Activated naive CD8-positive, alpha-beta T cell treated with anti-CD3 and anti-CD28 coated beads, Interleukin-2, amount 10 ng/mL, durations not matched to agents 7 days and 5 days (primary cell): ENCODE measurements around the gene ABCC3. TPM values are rescaled to one million over a fixed set of nuclear protein-coding genes. Genes with fewer than 3 reads are reported as not detected.
A peak's percentile ranks its signal among the peaks of the same experiment; 100 is the strongest.

Experiments used
- ATAC-seq: fragments of 150-1000 bp; cut with Tn5 transposase; one replicate; pipeline ENCODE4 v1.10.0; 2021; ENCODE audit warnings: low read depth, moderate library complexity
- POLR2A ChIA-PET: fragments of 350-600 bp; sonication (Branson Sonifier 250); formaldehyde crosslinking; loops from one replicate; lab custom pipeline; 2021; ENCODE audit warnings: antibody characterized with exemption; lab: Charles Lee
- DNase-seq: peaks from one replicate; pipeline ENCODE4 v3.0.0; 2021
- H3K27ac Mint-ChIP-seq: one replicate; pipeline ENCODE4 v1.8.0; 2022; ENCODE audit warnings: mild to moderate bottlenecking, mixed read lengths
- H3K27me3 Mint-ChIP-seq: one replicate; pipeline ENCODE4 v1.8.0; 2022; ENCODE audit warnings: mild to moderate bottlenecking, moderate library complexity, mixed read lengths
- H3K36me3 Mint-ChIP-seq: one replicate; pipeline ENCODE4 v1.8.0; 2021; ENCODE audit warnings: mild to moderate bottlenecking, mixed read lengths
- H3K4me1 Mint-ChIP-seq: one replicate; pipeline ENCODE4 v1.8.0; 2021; ENCODE audit warnings: mixed read lengths
- H3K4me3 Mint-ChIP-seq: one replicate; pipeline ENCODE4 v1.8.0; 2022; ENCODE audit warnings: mild to moderate bottlenecking, moderate library complexity, mixed read lengths
- H3K9me3 Mint-ChIP-seq: one replicate; pipeline ENCODE4 v1.8.0; 2021; ENCODE audit warnings: mixed read lengths
- total RNA-seq, 2 experiments: library from RNA; stranded (reverse); gene quantifications; one replicate each; pipeline ENCODE4 v1.2.3, GENCODE V29; 2021

The ABCC3 gene
- total RNA-seq, 2 experiments from 2014 or later = 0.77 to 1.4 TPM

DNA sequence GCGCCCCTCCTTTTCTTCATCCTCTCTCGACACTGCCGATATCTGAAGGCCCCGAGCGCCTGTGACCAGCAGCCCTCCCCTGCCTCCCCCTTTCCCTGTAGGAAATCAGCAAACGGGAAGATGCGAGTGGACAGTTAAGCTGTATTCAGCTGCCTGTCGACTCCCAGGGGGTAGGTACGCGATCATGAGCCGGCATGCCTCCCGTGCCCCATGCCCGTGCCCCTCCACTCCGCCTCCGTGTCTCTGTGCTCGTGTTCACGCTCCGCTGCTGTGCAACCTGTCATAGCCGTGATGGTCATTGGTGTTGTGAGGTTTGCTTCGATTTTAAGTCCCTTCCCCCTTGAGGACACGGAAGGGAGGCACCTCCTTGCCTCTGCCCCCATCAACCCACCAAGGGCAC is 39.8 kb upstream of the ABCC3 start:
- no peaks in the 10 kb centered on the region for H3K4me1 Mint-ChIP-seq
- H3K9me3 Mint-ChIP-seq = no peaks in the 10 kb centered on the region
- no peak for DNase-seq
- no peak for ATAC-seq
- H3K4me3 Mint-ChIP-seq = no peak overlapping the region
- POLR2A ChIA-PET = no interaction called here
- H3K27ac Mint-ChIP-seq = no peak overlapping the region
- H3K36me3 Mint-ChIP-seq = no peaks in the 10 kb centered on the region
- peaks cover 5% of the 10 kb centered on the region for H3K27me3 Mint-ChIP-seq

DNA sequence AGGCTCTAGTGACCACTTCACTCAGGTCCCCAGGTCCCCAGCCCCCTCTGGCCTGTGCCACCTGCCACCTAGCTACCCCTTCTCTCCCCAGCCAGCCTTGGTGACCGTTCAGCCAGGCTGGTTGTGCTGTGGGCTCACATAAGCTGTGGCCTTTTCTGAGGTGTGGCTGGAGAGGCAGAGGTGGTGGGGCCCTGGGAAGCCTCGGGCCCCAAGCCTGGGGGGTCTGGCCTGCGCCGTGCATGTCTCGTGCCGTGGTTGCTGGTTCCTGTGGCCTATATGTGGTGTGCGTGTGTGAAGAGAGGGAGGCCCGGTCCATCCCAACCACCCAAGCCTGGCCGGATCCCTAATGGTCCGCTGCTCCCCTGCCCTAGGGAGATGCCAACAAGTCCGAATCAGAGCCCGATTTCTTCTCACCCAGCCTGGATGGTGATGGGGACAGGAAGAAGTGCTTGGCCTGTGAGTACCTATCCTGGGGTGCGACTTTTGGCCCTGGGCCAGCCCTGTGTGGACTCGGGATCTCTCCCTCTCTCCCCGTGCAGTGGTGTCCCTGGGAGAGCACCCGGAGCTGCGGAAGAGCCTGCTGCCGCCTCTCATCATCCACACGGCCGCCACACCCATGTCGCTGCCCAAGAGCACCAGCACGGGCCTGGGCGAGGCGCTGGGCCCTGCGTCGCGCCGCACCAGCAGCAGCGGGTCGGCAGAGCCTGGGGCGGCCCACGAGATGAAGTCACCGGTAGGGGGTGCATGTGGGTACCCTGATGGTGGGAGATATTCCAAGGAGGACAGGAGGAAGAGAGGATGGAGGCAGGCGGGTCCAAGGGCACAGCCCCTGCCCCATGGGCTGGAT is 38.3 kb upstream of the ABCC3 start:
- Mint-ChIP-seq H3K36me3 (no peaks in the 10 kb centered on the region), H3K9me3 (no peaks in the 10 kb centered on the region), H3K27ac (no peak overlapping the region), H3K4me1 (no peaks in the 10 kb centered on the region), H3K27me3 (peaks cover 5% of the 10 kb centered on the region), H3K4me3 (no peak overlapping the region)
- DNase-seq (no peak), ATAC-seq (no peak)
- POLR2A ChIA-PET = no interaction called here

DNA sequence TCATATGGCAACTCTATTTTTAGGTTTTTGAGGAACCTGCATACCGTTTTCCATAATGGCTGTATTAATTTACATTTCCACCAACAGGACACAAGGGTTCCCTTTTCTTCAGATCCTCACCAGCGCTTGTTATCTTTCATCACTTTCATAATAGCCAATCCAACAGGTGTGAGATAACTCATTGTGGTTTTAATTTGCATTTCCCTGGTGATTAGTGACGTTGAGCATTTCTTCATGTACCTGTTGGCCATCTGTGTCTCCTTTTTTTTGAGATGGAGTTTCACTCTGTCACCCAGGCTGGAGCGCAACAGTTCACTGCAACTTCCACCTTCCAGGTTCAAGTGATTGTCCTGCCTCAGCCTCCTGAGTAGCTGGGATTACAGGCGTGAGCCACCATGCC is 36.2 kb upstream of the ABCC3 start:
- no peak for DNase-seq
- no peaks in the 10 kb centered on the region for H3K4me1 Mint-ChIP-seq
- no peak overlapping the region for H3K27ac Mint-ChIP-seq
- H3K4me3 Mint-ChIP-seq = no peak overlapping the region
- no peaks in the 10 kb centered on the region for H3K9me3 Mint-ChIP-seq
- no peak for ATAC-seq
- H3K27me3 Mint-ChIP-seq = peaks cover 6% of the 10 kb centered on the region
- H3K36me3 Mint-ChIP-seq = no peaks in the 10 kb centered on the region
- POLR2A ChIA-PET = no interaction called here

DNA sequence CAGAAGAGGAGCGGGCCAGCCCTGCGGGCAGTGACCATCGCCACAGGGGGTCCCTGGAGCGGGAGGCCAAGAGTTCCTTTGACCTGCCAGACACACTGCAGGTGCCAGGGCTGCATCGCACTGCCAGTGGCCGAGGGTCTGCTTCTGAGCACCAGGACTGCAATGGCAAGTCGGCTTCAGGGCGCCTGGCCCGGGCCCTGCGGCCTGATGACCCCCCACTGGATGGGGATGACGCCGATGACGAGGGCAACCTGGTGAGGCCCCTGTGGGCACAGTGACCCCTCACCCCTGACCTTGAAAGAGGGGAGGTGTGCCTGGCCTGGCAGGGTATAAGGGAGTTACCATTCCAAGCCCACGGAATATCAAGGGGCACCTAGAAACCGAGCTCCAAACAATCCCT is 35.1 kb upstream of the ABCC3 start:
- peaks cover 10% of the 10 kb centered on the region for H3K27me3 Mint-ChIP-seq
- no peaks in the 10 kb centered on the region for H3K4me1 Mint-ChIP-seq
- no peaks in the 10 kb centered on the region for H3K9me3 Mint-ChIP-seq
- no peak for ATAC-seq
- H3K36me3 Mint-ChIP-seq = no peaks in the 10 kb centered on the region
- POLR2A ChIA-PET = no interaction called here
- H3K27ac Mint-ChIP-seq = no peak overlapping the region
- DNase-seq = no peak
- no peak overlapping the region for H3K4me3 Mint-ChIP-seq

DNA sequence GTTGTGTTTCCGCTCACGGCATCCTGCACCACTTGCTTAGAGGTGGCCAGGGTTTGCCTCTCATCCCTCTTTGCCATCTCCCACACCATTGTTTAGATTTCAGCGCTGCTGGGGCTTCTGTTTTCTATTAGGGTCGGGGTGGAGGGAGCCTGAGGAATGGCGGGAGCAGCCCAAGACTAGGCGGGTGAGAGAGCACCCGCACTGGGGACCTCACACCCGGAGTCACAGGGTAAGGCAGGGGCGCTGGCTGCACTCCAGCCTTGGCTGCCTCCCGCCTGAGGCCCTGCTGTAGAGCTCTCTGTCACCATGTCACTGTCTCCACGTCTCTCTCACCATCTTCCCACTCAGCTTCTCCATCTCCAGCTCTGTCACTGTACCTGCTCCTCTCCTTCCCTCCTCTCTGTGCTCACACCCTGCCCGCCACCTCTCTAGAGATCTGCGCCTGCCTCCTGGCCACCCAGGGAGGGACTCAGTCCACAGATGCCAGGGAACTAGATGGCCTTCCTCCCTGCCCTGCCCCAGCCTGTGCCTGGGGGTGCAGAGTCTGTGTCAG is 32.8 kb upstream of the ABCC3 start:
- Mint-ChIP-seq H3K4me1 (no peaks in the 10 kb centered on the region), H3K36me3 (no peaks in the 10 kb centered on the region), H3K27ac (no peak overlapping the region), H3K9me3 (no peaks in the 10 kb centered on the region), H3K27me3 (peaks cover 18% of the 10 kb centered on the region), H3K4me3 (no peak overlapping the region)
- DNase-seq = no peak
- POLR2A ChIA-PET = no interaction called here
- no peak for ATAC-seq

DNA sequence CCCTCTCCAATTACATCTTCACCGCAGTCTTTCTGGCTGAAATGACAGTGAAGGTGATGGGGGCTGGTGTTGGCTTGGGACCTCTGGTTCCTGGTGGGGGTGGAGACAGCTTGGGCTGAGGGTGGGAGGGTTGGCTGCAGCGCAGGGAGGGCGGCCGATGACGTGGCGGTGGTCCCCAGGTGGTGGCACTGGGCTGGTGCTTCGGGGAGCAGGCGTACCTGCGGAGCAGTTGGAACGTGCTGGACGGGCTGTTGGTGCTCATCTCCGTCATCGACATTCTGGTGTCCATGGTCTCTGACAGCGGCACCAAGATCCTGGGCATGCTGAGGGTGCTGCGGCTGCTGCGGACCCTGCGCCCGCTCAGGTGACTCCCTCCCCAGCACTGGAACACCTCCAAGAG is 31.8 kb upstream of the ABCC3 start:
- Mint-ChIP-seq H3K9me3 (no peaks in the 10 kb centered on the region), H3K36me3 (no peaks in the 10 kb centered on the region), H3K4me3 (no peak overlapping the region), H3K27me3 (peaks cover 23% of the 10 kb centered on the region), H3K4me1 (no peaks in the 10 kb centered on the region), H3K27ac (no peak overlapping the region)
- POLR2A ChIA-PET = no interaction called here
- ATAC-seq = no peak
- no peak for DNase-seq

DNA sequence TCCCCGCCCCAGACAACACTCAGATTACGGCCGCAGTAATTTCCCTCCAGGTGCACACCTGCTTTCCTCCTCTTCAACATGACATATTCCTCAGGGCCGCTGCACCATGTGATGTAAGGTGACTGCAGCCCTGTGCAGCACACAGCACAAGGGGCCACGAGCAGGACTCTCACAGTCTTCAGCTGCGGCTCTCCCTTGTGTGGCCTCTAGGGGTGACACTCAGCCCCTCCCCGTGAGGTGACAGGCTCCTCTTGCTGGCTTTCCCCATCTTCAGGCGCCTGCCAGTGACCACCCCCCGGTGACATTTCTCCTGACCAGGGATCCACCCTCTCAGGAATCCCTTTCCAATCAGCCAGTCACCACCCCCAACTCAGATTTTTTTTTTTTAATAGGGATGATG is 31.3 kb upstream of the ABCC3 start:
- POLR2A ChIA-PET = no interaction called here
- no peaks in the 10 kb centered on the region for H3K9me3 Mint-ChIP-seq
- no peak overlapping the region for H3K4me3 Mint-ChIP-seq
- ATAC-seq (no peak), DNase-seq (no peak)
- no peaks in the 10 kb centered on the region for H3K4me1 Mint-ChIP-seq
- peaks cover 21% of the 10 kb centered on the region for H3K27me3 Mint-ChIP-seq
- no peaks in the 10 kb centered on the region for H3K36me3 Mint-ChIP-seq
- H3K27ac Mint-ChIP-seq = no peak overlapping the region

DNA sequence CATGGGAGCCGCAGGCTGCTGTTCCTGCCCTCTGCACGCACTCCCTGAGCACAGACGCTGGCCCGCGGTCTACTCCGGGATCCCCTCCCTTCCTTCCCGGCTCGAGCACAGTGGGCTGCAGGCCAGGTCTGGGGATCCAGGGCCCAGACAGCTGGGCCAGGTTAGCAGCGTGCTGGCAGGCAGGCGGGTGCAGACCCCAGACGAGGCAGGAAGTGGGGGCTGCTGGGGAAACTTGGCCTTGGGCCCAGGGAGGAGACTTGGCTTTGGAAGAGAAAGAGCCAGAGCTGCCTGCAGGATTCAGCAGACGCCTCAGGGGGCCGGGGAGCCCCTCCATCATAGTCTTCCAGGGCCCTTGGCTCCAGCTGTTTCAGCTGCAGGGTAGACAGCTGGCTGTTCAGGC is 30.2 kb upstream of the ABCC3 start:
- DNase-seq = no peak
- H3K4me3 Mint-ChIP-seq = no peak overlapping the region
- no peaks in the 10 kb centered on the region for H3K36me3 Mint-ChIP-seq
- POLR2A ChIA-PET = no interaction called here
- peaks cover 18% of the 10 kb centered on the region for H3K27me3 Mint-ChIP-seq
- H3K27ac Mint-ChIP-seq = no peak overlapping the region
- no peaks in the 10 kb centered on the region for H3K9me3 Mint-ChIP-seq
- H3K4me1 Mint-ChIP-seq = no peaks in the 10 kb centered on the region
- peak; percentile 24 for ATAC-seq

DNA sequence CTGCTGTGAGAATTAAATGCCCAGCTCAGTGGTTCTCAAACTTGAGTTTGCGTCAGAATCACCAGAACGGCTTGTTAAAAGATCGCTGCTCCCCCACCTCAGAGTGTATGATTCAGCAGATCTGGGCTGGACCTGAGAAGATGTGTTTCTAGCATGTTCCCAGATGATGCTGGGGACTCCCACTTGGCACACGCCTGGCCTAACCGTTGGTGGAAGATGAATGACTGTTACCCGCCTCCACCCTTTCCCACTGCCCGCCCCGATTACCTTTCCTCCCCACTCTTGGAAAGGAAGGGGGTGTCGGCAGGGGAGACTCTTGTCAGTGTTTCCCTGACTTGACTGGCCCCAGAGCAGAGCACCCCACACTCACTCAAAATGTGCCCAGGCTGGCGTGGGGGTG is 29.3 kb upstream of the ABCC3 start:
- no peak for DNase-seq
- no peak for ATAC-seq
- no peaks in the 10 kb centered on the region for H3K36me3 Mint-ChIP-seq
- H3K4me1 Mint-ChIP-seq = no peaks in the 10 kb centered on the region
- no peaks in the 10 kb centered on the region for H3K9me3 Mint-ChIP-seq
- no peak overlapping the region for H3K4me3 Mint-ChIP-seq
- POLR2A ChIA-PET = no interaction called here
- no peak overlapping the region for H3K27ac Mint-ChIP-seq
- H3K27me3 Mint-ChIP-seq = peaks cover 18% of the 10 kb centered on the region

DNA sequence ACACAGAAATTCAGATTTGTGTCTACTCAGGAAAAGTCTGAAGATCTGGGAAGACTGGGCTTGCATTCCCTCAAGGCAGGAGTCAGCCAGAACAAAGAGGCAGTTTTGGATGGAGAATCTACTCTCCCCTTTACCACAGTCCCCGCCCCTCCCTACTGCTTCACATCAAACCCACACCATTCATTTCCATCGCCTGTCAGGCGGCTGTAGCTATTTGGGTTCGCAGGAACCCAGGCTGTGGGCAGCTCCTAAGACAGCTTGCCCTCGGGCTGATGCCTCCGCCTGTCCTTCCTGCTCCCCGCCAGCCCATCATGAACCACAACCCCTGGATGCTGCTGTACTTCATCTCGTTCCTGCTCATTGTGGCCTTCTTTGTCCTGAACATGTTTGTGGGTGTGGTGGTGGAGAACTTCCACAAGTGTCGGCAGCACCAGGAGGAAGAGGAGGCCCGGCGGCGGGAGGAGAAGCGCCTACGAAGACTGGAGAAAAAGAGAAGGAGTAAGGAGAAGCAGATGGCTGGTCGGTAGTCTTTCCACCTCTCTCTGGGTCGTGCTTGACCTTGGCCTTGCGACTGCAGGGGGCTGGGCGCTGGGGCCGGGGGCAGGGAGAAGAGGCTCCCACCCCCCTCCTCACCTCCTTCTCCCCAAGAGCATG is 27.0 kb upstream of the ABCC3 start:
- H3K4me1 Mint-ChIP-seq = no peaks in the 10 kb centered on the region
- no peak overlapping the region for H3K27ac Mint-ChIP-seq
- POLR2A ChIA-PET = no interaction called here
- H3K36me3 Mint-ChIP-seq = no peaks in the 10 kb centered on the region
- H3K4me3 Mint-ChIP-seq = no peak overlapping the region
- H3K27me3 Mint-ChIP-seq = peaks cover 22% of the 10 kb centered on the region
- ATAC-seq = no peak
- no peak for DNase-seq
- no peaks in the 10 kb centered on the region for H3K9me3 Mint-ChIP-seq

DNA sequence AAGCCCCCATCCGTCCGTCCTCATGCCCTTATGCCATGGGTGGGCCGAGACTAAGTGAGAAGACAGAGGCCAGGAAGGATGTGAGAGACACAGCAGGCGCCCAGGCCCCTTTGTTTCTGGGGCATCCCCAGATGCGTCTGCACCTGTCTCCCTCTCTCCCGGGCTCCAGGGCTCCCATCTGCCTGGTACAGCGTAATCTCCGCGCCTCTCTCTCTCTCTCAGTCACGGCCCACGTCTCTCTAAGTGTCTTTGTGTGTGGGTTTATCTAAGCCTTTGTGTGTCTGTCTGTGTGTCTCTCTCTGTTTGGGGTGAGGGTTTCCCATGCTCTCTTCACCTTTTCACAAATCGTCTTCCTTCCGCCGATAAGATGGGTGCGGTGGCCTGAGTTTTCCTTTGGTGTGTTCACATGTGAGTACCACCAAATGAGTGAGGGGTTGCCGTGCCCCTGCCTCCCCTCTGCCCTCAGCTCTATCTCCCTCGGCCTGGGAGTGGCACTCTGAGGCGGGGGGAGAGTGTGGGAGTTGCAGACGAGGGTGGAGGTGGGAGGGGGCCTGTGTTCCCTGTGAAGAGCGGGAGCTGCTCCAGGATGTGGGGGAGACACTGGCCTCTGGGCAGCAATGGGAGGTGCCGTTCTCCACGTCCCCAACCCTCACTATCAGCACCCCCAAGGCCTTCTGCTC is 25.8 kb upstream of the ABCC3 start:
- H3K36me3 Mint-ChIP-seq = no peaks in the 10 kb centered on the region
- no peak overlapping the region for H3K4me3 Mint-ChIP-seq
- no peaks in the 10 kb centered on the region for H3K4me1 Mint-ChIP-seq
- H3K9me3 Mint-ChIP-seq = no peaks in the 10 kb centered on the region
- DNase-seq = no peak
- POLR2A ChIA-PET = no interaction called here
- no peak overlapping the region for H3K27ac Mint-ChIP-seq
- ATAC-seq = no peak
- H3K27me3 Mint-ChIP-seq = peaks cover 18% of the 10 kb centered on the region

DNA sequence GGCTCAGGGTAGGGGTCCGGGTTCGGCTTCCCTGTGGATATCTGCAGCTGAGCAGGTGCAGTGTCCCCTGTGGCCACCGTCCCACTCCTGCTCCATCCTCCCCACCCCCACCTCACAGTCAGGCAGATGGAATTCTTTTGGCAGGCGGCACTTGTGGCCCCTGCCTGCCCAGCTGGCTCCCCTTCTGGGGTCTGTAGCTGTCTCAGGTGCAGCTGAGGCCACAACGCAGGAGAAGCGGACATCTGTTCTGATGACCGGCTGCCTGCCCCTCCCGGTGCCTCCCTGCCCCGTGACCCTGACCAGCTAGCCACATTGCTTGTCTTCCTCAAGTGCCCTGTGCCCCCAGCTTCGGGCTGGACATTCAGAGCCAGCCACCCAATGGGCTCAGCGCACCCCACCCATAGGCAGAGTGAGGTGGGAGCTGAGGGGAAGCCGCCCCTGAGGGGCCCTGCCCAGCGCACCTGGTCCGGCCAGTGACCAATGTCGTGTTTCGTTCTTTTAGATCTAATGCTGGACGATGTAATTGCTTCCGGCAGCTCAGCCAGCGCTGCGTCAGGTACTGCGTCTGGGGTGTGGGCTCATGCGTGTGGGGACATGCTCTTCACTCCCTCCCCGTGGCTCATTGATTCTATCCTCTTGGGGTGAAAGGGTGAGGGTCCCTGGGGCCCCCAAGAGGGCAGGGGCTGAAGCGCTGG is 25.2 kb upstream of the ABCC3 start:
- Mint-ChIP-seq H3K4me1 (peaks cover 5% of the 10 kb centered on the region), H3K27me3 (peaks cover 23% of the 10 kb centered on the region), H3K27ac (no peak overlapping the region), H3K36me3 (no peaks in the 10 kb centered on the region), H3K9me3 (no peaks in the 10 kb centered on the region), H3K4me3 (no peak overlapping the region)
- DNase-seq (no peak), ATAC-seq (no peak)
- POLR2A ChIA-PET = no interaction called here

DNA sequence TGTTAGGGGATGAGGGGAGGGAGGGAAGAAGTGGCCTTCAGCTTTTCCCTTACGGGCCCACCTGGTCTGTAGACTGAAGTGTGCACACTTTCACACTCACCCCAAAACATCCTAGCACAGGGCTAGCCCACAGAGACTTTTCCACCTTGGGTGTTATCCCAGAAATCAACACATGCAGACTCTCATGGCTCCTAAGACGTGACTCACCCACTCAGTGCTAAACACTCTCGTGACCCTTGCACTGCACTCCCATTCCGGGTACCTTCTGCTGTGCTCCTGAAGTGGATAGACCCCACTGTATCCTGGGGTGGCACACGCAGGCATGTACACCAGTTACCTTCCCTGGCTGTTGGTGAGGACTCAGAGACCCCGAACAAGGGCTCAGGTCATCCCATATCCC is 23.0 kb upstream of the ABCC3 start:
- Mint-ChIP-seq H3K27me3 (peaks cover 22% of the 10 kb centered on the region), H3K4me1 (peaks cover 5% of the 10 kb centered on the region), H3K27ac (no peak overlapping the region), H3K9me3 (no peaks in the 10 kb centered on the region), H3K36me3 (no peaks in the 10 kb centered on the region), H3K4me3 (no peak overlapping the region)
- DNase-seq (no peak), ATAC-seq (no peak)
- POLR2A ChIA-PET = no interaction called here
